T-helper 2 cell (primary cell): ENCODE results near the gene ZNF567.
"Not testable (repeated sequence)": the region's sequence is repeated elsewhere in the genome, so short reads cannot be mapped to it uniquely, and the experiment has no call there.

Experiments used
- DNase-seq, 5 experiments: peaks; one replicate each; pipeline versions ENCODE4 v3.0.0 to v3.0.0-alpha.2; 2012 to 2022
- total RNA-seq, 2 donors: gene quantifications; one replicate each; lab custom pipeline; 2026; lab: John Stamatoyannopoulos, UW

The ZNF567 gene
- 9.7 to 16.8 reads per million in 2 donors for total RNA-seq

DNA sequence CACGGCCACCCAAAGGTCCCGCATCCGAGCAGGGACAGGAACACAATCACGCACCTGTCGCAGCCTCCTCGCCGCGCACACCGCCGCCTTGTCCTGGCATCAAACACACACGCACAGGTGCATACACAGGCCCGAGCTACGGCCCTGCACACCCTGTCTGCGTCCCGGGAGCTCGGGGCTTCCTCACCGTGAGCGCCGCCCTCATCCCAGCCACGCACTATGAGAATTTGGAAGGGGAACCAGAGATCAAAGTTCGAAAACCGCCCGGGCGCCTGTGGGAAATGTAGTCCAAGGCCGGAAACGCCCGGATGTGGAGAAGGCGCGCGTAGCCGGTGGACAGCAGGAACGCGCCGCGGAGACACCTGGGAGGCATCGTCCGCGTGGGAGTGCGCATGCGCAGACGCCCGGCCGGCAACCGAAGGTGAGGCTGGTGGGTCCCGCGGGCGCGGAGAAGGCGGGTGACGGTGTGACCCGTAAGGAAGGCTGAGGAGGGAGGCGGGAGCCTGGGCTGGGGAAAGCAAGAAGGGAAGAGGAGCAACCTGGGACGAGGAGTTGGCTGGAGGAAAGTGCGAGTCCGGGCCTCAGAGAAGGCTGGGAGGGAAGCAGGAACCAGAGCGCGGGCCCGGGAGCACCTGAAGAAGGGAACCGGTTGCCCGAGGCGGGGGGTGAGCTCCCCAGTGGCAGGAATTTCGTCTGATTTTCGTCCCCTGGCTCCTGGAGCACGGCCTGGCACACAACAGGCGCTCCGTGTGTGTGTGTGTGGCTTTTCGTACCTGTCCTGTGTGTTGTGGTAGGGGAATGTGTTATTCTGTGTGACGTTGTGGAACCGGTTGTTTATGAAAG is at the start of gene ZNF567:
Gene ZNF567, plus strand, starts transcription at position 399 of the 843 bp plus-strand sequence. CDS start 7,256 bp downstream, outside the sequence.
- peak; percentile 94 to 98 (median 97) for DNase-seq

DNA sequence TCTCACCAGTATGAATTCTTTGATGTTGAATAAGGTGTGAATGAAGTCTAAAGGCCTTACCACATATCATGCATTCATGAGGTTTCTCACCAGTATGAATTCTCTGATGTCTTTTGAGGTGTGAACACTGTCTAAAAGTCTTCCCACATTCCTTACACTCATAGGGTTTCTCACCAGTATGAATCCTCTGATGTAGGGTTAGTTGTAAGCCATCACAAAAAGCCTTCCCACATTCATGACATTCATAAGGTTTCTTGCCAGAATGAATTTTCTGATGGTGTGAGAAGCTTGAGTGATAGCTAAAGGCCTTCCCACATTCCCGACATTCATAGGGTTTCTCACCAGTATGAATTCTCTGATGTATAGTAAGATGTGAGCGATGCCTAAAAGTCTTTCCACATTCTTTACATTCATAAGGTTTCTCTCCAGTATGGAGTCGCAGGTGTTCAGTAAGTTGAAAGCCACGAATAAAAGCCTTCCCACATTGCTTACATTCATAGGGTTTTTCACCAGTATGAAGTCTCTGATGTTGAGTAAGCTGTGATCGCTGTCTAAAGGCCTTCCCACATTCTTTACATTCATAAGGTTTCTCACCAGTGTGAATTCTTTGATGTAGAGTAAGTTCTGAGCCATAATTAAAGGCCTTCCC is 48.4 kb upstream of the ZNF567 start:
- no peak for DNase-seq

DNA sequence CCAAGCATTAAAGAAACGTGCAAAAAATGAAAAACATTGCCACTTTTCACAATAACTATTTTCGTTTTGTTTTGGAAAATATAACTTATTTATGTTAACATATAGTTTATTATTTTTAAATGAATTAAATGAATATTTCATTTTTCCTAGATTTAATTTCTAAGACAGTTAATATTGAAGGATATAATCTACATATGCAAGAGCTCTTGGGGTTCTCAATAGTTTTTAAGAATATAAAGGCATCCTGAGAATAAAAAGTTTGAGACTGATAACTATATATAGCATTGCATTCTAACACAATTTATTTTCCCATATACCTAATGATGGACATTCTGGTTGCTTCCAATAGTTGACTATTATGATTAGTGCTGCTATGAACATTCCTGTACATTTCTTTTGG is 40.7 kb upstream of the ZNF567 start:
- no peak for DNase-seq

DNA sequence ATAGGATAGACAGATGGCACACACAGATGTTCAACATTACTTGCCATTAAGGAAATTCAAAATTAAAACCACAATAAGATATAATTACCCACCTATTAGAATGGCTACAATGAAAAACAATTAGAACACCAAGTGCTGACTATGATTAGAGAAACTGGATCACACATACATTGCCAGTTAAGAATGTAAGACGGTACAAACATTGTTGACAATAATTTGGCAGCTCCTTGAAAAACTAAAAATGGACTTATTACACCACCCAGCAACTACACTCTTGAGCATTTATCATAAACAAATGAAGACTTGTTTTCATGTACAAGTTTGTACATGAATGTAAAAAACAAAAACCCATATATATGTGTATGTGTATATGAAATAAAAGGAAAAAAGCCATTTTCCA is 34.5 kb upstream of the ZNF567 start:
- no peak for DNase-seq

DNA sequence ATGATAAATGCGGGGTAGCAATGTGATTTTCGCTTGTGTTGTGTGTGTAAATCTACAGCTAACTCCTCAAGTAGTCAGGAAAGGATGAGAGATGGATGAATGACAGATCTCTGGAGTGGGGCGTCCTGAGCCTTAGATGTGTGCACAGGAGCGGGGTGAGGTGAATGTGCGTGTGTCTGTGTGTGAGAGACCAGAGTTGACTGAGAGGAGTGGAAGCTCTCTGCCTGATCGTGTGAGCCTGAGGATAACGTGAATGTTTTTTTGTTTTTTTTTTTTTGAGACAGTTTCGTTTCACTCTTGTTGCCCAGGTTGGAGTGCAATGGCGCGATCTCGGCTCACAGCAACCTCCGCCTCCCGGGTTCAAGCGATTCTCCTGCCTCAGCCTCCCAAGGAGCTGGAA is 21.6 kb upstream of the ZNF567 start:
- DNase-seq: peak in 1 of 5 experiments; percentile 25

DNA sequence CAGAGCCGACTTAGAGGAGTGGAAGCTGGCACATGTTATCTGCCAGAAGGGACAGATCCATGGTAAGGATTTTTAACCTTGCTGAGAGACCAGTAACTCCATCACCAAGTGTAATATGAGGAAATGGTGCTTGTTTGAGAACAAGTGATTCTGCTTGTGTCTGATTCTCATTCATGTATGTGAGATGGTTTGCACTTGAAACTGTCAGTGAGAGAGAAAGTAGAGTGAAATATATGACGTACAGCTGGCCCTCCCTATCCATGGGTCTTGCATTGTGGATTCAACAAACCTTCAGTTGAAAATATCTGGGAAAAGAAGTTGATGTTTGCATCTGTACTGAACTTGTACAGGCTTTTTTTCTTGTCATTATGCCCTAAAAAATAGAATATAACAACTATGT is 18.8 kb upstream of the ZNF567 start:
- no peak for DNase-seq

DNA sequence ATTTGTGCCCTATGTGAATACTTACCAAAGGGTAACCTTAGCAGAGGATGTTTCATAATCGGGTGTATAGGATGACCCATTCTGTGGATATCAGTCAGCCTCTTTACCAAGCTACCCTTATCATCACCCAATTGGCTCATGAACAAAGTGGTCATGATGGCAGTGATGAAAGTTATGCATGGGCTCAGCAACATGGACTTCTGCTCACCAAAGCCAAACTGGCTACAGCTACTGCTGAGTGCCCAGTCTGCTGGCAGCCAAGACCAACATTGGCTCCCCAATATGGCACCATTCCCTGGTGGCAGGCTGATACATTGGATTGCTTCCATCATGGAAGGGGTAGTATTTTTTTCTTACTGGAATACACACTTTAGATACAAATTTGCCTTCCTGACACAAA is 15.0 kb upstream of the ZNF567 start:
- DNase-seq: no peak

DNA sequence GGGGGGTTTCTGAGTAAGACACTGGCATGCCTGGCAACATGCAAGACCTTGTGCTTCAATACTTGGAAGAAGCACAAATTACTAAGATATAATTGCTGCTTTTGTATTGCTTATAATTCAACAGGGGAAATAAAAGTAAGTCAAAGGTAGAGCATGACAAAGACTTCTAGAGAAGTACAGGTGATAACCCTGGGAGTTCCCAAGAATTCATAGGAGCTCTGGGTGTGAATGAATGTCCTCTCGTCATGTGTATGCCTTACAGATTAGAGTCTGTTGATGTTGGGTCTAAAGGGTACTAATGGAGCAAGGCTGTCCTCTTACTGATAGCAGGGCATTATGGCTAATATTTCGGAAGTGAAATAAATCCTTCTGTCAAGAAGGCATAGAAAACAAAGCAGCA is 13.2 kb upstream of the ZNF567 start:
- DNase-seq: no peak

DNA sequence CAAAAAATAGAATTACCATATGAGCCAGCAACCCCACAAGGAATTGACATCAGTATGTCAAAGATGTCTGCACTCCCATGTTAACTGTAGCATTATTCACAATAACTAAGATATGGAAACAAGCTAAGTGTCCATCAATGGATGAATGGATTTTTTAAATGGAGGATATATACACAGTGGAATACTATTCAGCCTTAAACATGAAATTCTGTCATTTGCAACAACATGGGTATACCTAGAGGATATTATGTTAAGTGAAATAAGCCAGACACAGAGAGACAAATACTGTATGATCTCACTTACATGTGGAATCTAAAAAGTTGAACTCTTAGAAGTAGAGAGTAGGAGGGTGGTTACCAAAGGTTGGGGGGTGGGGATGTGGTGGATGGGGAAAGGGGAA is 8.0 kb upstream of the ZNF567 start:
- DNase-seq: no peak

DNA sequence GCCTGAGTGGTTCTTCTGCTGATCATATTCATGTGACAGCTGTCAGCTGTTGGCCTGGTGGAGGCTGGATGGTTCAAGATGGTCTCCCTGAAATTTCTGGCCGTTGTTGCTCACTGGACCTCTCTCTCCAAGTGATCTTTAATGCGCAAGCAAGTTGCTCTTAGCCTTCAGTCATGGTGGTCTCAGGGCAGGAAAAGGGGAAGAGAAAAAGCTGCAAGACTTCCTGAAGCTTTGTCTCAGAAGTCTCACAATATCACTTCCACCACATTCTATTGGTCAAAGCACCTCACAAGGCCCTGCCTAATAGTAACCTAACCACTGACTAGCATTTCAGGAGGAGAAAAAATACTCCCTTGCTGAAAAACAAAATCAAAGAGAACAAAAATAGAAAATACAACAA is 1.6 kb upstream of the ZNF567 start:
- no peak for DNase-seq

DNA sequence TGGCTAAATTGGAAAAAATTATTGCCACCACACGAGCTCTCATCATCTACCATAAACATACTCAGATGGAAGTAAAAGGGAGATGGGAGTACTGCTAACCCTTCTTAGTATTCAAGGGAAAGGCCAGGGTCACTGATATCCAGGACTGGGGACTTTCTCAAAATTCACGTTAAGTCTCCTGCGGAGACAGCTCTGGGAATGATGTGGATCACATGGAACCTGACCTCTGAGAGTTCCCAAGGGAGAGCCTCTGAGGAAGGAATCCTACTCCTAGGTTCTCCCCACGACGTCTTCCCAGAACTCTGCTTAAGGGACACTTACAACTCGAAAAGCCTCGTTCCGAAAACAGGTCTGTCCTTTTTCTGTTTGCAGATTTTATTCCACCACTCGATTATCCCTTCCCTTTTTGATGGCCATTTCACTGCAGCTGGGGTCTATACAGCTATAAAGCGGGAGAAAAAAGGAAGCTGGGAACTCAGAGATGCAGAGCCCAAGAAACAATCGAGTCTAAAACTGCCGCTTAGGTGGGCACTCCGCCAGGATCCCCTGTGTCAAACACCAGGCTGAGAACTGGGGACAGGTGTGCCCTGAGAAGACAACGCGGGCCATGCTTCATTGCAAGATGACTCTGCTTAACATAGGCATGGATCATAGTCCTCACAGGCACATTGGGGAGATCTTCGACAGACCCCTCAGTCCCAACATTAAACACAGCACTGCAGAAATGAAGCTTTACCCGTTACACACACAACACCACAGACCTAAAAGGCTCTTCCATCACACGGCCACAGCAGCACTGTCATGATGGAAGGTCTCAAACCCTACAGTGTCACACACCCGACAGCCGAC is 823 bp upstream of the ZNF567 start:
- no peak for DNase-seq

DNA sequence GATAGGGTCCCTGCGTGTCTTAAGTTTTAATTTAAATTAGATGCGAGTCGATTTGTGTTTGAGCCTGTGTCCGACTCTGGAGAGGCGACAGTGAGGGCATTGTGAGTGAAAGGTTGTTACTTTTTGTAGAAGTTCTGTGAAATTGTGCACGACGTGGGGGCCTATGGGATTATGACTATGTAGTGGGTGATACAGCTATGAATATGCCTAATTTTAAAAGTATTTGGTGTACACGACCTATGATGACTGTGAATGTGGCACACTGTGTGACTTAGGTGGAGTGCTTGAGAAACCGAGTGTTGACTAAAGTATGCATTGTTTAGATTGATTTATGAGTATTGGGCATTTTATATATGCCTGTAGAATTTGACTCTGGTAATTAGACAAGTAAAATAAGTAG is 646 bp downstream of the ZNF567 start:
- DNase-seq: no peak

DNA sequence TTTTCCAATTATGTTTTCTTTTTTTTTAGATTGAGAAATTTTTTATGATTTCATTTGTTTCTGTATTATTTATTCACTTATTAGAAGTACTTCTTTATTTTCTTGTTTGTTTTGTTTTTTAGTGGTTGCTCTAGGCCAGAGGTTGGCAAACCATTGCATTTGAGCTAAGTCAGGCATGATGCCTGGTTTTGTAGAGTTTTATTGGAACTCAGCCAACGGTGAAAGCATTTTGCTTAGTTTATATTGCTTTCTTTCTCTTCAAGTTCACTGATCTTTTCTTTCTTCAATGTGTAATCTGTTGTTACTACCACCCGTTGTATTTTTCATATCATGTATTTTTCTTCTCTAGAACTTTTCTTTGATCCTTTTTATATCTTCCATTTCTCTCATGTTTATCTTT is 19.7 kb downstream of the ZNF567 start:
- DNase-seq: no peak

DNA sequence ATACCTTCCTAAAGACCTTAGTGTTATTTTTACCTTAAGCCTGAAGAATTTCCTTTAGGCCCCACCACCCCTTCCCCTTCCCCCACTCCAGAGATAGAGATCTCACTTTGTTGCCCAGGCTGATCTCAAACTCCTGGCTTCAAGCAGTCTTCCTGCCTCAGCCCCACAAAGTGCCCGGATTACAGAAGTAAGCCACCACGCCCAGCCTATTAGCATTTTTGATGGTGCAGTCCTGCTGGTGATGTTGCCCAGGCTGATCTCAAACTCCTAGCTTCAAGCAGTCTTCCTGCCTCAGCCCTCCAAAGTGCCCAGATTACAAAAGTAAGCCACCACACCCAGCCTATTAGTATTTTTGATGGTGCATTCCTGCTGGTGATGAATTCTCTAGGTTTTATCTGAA is 22.0 kb downstream of the ZNF567 start:
- DNase-seq: no peak

DNA sequence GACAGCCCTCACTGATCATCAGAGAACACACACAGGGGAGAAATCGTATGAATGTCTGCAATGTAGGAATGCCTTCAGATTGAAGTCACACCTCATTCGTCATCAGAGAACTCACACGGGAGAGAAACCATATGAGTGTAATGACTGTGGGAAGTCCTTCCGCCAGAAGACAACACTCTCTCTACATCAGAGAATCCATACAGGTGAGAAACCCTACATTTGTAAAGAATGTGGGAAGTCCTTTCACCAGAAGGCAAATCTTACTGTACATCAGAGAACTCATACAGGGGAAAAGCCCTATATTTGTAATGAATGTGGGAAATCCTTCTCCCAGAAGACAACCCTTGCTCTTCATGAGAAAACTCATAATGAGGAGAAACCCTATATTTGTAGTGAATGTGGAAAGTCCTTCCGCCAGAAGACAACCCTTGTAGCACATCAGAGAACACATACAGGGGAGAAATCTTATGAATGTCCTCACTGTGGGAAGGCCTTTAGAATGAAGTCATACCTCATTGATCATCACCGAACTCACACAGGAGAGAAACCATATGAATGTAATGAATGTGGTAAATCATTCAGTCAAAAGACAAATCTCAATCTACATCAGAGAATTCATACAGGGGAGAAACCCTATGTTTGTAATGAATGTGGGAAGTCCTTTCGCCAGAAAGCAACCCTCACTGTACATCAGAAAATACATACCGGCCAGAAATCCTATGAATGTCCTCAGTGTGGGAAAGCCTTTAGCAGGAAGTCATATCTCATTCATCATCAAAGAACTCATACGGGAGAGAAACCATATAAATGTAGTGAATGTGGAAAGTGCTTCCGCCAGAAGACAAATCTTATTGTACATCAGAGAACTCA is 32.5 kb downstream of the ZNF567 start:
- DNase-seq: peak in 1 of 5 experiments; percentile 7

DNA sequence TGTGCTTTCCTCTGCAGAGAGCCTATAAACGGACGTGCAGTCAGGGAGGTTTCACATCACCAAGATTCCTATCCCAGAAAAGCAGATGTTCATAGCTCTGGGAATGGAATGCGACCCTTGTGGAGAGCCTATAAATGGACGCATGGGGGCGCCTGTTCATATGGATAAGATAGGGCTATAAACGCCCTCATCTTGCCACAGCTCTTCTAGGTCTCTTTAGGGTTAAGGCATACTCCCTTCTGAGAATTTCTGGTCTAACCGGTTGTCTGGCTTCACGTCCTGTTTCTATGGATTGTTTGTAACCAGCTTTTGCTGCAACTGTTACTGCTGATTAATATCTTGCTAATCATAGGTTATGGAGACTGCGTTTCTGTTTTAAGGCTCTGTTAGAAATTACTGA is 48.8 kb downstream of the ZNF567 start:
- not testable (repeated sequence) for DNase-seq

DNA sequence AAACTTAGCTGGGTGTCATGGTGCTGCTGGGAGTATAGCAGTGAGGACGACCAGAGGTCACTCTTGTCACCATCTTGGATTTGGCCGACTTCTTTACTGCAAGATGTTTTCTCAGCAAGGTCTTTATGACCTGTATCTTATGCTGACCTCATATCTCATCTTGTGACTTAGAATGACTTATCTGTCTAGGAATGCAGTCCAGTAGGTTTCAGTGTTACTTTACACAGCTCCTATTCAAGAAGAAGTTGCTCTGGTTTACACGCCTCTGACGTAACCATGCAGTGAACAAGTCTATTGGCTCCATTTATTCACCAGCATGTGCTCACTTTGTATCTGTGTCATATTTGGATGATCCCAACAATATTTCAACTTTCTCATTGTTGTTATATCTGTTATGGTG is 58.5 kb downstream of the ZNF567 start:
- no peak for DNase-seq

DNA sequence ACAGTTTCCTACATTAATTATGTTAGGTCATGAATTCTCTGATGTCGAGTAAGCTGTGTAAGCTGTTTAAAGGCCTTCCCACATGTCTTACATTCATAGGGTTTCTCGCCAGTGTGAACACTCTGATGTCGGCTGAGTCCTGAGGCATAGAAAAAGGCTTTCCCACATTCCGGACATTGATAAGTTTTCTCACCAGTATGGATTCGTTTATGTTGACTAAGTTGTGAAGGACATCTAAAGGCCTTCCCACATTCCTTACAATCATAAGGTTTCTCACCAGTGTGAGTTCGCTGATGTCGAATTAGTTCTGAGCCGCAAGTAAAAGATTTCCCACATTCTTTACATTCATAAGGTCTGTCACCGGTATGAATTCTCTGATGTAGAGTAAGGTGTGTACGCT is 60.3 kb downstream of the ZNF567 start:
- no peak for DNase-seq

DNA sequence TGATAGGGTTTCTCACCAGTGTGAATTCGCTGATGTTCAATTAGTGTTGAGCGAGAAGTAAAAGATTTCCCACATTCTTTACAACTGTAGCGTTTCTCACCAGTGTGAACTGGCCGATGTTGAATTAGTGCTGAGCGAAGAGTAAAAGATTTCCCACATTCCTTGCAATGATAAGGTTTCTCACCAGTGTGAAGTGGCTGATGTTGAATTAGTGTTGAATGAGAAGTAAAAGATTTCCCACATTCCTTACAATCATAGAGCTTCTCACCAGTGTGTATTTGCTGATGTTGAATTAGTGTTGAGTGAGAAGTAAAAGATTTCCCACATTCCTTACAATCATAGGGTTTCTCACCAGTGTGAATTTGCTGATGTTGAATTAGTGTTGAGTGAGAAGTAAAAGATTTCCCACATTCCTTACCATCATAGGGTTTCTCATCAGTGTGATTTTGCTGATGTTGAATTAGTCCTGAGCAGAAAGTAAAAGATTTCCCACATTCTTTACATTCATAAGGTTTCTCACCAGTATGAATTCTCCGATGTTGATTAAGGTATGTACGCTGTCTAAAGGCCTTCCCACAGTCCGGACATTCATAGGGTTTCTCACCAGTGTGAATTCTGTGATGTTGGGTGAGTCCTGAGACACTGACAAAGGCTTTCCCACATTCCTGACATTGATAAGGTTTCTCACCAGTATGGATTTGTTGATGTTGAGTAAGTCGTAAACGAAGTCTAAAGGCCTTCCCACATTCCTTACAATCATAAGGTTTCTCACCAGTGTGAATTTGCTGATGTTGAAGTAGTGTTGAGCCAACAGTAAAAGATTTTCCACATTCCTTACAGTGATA is 61.2 kb downstream of the ZNF567 start:
- no peak for DNase-seq

DNA sequence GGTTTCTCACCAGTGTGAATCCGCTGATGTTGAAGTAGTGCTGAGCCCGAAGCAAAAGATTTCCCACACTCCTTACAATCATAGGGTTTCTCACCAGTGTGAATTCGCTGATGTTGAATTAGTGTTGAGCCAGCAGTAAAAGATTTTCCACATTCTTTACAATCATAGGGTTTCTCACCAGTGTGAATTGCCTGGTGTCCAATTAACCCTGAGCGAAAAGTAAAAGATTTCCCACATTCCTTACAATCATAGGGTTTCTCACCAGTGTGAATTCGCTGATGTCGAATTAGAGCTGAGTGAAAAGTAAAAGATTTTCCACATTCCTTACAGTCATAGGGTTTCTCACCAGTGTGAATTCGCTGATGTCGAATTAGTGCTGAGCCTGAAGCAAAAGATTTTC is 62.2 kb downstream of the ZNF567 start:
- not testable (repeated sequence) for DNase-seq

DNA sequence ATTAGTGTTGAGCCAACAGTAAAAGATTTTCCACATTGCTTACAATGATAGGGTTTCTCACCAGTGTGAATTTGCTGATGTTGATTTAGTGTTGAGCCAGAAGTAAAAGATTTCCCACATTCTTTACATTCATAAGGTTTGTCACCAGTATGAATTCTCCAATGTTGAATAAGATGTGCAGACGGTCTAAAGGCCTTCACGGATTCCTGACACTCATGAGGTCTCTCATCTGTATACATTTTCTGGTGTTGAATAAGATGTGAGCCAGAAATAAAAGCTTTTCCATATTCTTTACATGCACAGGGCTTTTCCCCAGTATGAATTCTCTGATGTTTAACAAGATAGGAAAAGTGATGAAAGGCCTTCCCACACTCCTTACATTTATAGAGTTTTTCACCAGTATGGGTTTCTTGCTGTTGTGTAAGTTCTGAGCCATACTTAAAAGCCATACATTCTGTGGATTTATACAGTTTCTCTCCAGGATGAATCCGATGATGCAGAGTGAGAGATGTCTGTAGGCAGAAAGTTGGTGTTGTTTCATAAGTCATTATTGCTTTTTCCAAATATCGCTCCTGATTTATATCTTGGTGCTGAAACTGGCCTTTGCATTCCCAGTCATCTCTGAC is 62.8 kb downstream of the ZNF567 start:
- DNase-seq: no peak
